Measurements from ENCODE around the gene SERINC5. TPM values are rescaled to one million over a fixed set of nuclear protein-coding genes. Genes with fewer than 3 reads are reported as not detected.

Gene SERINC5
- total RNA-seq, 1 experiment from 2014 or later = 70.6 TPM

DNA sequence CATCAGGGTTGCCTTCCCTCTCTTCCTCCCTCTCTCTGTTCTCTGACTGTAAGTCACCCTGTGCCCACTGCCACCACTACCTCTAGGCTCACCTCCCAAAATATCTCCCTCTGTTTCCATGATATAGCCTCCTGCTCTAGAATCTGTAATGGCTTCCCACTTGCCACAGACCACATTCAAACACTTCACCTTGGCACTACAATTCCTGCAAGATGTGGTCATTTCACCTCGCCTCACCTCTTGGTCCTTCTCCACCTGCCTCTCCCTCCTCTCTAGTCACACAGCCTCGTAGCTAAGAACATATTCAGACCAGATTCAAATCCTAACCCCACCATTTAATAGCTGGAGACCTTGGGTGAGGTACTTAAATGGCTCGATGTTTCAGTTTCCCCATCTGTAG lies 56.9 kb downstream of the SERINC5 start:
- in situ Hi-C loops (cut with HindIII; ENCODE audit: low pct_unique_long_range_greater_than_20kb, low sequenced_read_pairs) (no loop called here), intact Hi-C loops (cut with micrococcal nuclease; ENCODE audit: unreplicated experiment) (no loop called here)
- Histone ChIP-seq H3K27me3 (ENCODE audit: control insufficient read depth, insufficient read depth, low read length) (no peaks in the 10 kb centered on the region), H3K9me3 (ENCODE audit: control insufficient read depth, insufficient read depth, low read depth, low read length) (no peaks in the 10 kb centered on the region), H3K27ac (ENCODE audit: low read length) (no peak overlapping the region), H3K4me1 (ENCODE audit: control insufficient read depth, insufficient read depth, low read length) (peaks cover 4% of the 10 kb centered on the region), H3K36me3 (ENCODE audit: control insufficient read depth, insufficient read depth, low read length) (no peaks in the 10 kb centered on the region), H3K4me3 (ENCODE audit: low read depth in 2 of 2, low read length in 2 of 2) (no peak overlapping the region)
- POLR2A ChIA-PET = no interaction called here
- CTCF ChIA-PET = no interaction called here
- TF ChIP-seq TCF7L2 (IDR thresholded peaks at IDR 0.05; ENCODE audit: low read depth, low read length) = no peak
- TF ChIP-seq, protein P1, sequence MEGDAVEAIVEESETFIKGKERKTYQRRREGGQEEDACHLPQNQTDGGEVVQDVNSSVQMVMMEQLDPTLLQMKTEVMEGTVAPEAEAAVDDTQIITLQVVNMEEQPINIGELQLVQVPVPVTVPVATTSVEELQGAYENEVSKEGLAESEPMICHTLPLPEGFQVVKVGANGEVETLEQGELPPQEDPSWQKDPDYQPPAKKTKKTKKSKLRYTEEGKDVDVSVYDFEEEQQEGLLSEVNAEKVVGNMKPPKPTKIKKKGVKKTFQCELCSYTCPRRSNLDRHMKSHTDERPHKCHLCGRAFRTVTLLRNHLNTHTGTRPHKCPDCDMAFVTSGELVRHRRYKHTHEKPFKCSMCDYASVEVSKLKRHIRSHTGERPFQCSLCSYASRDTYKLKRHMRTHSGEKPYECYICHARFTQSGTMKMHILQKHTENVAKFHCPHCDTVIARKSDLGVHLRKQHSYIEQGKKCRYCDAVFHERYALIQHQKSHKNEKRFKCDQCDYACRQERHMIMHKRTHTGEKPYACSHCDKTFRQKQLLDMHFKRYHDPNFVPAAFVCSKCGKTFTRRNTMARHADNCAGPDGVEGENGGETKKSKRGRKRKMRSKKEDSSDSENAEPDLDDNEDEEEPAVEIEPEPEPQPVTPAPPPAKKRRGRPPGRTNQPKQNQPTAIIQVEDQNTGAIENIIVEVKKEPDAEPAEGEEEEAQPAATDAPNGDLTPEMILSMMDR (IDR thresholded peaks at IDR 0.05) = no peak
- ATAC-seq (no peak), DNase-seq (ENCODE audit: low read depth, low spot score) (no peak)
- no TSS peak for BruUV-seq (replicated peaks)

DNA sequence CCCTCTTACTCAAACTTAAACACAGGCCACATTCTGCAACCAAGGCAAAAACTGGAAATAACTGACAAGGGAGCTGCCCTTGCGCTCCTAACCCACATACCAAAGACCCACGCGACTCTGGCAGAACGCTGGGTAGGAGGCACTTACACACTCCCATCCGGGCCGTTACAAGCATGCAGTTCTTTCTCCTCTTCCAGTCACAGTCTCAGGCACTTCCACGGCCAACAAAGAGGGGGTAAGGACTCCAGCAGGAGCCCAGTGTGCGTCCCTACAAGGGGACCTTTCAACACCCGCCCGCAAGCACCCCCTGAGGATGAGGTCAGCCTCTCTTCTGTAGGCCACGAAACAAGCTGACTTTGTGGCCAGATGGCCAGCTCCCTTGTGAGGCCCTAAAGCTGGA lies 57.4 kb downstream of the SERINC5 start:
- Histone ChIP-seq H3K4me3 (ENCODE audit: low read depth in 2 of 2, low read length in 2 of 2) (no peak overlapping the region), H3K27me3 (ENCODE audit: control insufficient read depth, insufficient read depth, low read length) (no peaks in the 10 kb centered on the region), H3K9me3 (ENCODE audit: control insufficient read depth, insufficient read depth, low read depth, low read length) (no peaks in the 10 kb centered on the region), H3K4me1 (ENCODE audit: control insufficient read depth, insufficient read depth, low read length) (0 out of 2 replicates have a peak, but pooled peaks cover 3% of the 10 kb centered on the region), H3K27ac (ENCODE audit: low read length) (0 out of 2 replicates have a peak overlapping the region, but pooled peaks have one; percentile 2), H3K36me3 (ENCODE audit: control insufficient read depth, insufficient read depth, low read length) (no peaks in the 10 kb centered on the region)
- no peak for DNase-seq (ENCODE audit: low read depth, low spot score)
- intact Hi-C loops (cut with micrococcal nuclease; ENCODE audit: unreplicated experiment) (no loop called here), in situ Hi-C loops (cut with HindIII; ENCODE audit: low pct_unique_long_range_greater_than_20kb, low sequenced_read_pairs) (no loop called here)
- BruUV-seq (replicated peaks) = no TSS peak
- TF ChIP-seq, protein P2, sequence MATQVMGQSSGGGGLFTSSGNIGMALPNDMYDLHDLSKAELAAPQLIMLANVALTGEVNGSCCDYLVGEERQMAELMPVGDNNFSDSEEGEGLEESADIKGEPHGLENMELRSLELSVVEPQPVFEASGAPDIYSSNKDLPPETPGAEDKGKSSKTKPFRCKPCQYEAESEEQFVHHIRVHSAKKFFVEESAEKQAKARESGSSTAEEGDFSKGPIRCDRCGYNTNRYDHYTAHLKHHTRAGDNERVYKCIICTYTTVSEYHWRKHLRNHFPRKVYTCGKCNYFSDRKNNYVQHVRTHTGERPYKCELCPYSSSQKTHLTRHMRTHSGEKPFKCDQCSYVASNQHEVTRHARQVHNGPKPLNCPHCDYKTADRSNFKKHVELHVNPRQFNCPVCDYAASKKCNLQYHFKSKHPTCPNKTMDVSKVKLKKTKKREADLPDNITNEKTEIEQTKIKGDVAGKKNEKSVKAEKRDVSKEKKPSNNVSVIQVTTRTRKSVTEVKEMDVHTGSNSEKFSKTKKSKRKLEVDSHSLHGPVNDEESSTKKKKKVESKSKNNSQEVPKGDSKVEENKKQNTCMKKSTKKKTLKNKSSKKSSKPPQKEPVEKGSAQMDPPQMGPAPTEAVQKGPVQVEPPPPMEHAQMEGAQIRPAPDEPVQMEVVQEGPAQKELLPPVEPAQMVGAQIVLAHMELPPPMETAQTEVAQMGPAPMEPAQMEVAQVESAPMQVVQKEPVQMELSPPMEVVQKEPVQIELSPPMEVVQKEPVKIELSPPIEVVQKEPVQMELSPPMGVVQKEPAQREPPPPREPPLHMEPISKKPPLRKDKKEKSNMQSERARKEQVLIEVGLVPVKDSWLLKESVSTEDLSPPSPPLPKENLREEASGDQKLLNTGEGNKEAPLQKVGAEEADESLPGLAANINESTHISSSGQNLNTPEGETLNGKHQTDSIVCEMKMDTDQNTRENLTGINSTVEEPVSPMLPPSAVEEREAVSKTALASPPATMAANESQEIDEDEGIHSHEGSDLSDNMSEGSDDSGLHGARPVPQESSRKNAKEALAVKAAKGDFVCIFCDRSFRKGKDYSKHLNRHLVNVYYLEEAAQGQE (IDR thresholded peaks at IDR 0.05; ENCODE audit: insufficient read depth in 1 of 2, low read depth in 2 of 2, low read length in 1 of 2) = no peak
- TF ChIP-seq POLR2AphosphoS5 (IDR thresholded peaks at IDR 0.05; ENCODE audit: low read depth, low read length) = no peak
- TF ChIP-seq TCF7L2 (IDR thresholded peaks at IDR 0.05; ENCODE audit: low read depth, low read length) = no peak
- TF ChIP-seq SIN3A (IDR thresholded peaks at IDR 0.05; ENCODE audit: borderline replicate concordance, insufficient read depth, low read depth, low read length) = no peak
- TF ChIP-seq, protein P1 (IDR thresholded peaks at IDR 0.05) = no peak
- no peak for ATAC-seq
- ChIA-PET CTCF (no interaction called here), POLR2A (no interaction called here)

All from Panc1 (cell line).